ENCODE data around the gene NCAPG2.

NCAPG2 gene

GRCh38 chr7:158581440-158582088, 123.0 kb downstream of the NCAPG2 start:
- DNase-seq (ENCODE audit: low spot score) (no peak), FAIRE-seq (no peak)

Data from RCC 7860 (cell line).